Mammary epithelial cell (primary cell): ENCODE data around the gene PTPRM.

Experiments
- CTCF ChIP-seq, 2 donors: IDR thresholded peaks in 1 of 2; conservative IDR thresholded peaks in 1 of 2; 2 replicates each; pipeline ENCODE4 v1.5.1; 2011 to 2012; ENCODE audit warnings: inconsistent platforms in 2 of 2, low read length in 2 of 2, mild to moderate bottlenecking in 2 of 2, control low read depth in 1 of 2, low read depth in 1 of 2; ENCODE audit not compliant: insufficient read depth in 1 of 2; ENCODE audit errors: extremely low read depth in 1 of 2
- EZH2 ChIP-seq: IDR thresholded peaks from 2 replicates; pipeline ENCODE4 v1.6.1; 2012; ENCODE audit warnings: low read length, inconsistent platforms, borderline replicate concordance

DNA sequence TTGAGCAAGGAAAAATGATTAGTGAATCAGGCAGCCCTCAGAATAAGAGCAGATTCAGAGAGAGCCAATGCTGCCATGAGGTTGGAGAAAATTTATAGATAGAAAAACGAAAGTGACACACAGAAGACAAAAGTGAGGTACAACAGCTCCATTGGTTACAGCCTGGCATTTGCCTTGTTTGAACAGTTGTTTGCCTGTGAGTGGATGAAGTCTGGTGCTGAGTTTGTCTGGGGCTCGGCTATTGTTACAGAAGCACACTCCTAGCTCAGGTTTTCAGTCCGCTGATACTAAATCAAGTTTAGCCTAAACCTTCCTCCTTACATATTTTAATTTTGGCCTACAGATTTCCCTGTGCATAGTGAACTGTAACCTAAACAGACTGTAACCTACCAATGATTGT is 654.3 kb downstream of the PTPRM start:
- TF ChIP-seq EZH2 (no peak), CTCF (conservative IDR thresholded peaks at IDR 0.05 in 1 of 2, IDR thresholded peaks at IDR 0.05 in 1 of 2; ENCODE audit: extremely low read depth in 1 of 2, insufficient read depth in 1 of 2, low read depth in 1 of 2, low read length in 2 of 2) (no peak)
